ENCODE data around the gene RTN4. TPM values are rescaled to one million over a fixed set of nuclear protein-coding genes. Genes with fewer than 3 reads are reported as not detected.

Gene RTN4
- total RNA-seq, 4 donors from 2014 or later, result 234 to 395 (median 319) TPM

DNA sequence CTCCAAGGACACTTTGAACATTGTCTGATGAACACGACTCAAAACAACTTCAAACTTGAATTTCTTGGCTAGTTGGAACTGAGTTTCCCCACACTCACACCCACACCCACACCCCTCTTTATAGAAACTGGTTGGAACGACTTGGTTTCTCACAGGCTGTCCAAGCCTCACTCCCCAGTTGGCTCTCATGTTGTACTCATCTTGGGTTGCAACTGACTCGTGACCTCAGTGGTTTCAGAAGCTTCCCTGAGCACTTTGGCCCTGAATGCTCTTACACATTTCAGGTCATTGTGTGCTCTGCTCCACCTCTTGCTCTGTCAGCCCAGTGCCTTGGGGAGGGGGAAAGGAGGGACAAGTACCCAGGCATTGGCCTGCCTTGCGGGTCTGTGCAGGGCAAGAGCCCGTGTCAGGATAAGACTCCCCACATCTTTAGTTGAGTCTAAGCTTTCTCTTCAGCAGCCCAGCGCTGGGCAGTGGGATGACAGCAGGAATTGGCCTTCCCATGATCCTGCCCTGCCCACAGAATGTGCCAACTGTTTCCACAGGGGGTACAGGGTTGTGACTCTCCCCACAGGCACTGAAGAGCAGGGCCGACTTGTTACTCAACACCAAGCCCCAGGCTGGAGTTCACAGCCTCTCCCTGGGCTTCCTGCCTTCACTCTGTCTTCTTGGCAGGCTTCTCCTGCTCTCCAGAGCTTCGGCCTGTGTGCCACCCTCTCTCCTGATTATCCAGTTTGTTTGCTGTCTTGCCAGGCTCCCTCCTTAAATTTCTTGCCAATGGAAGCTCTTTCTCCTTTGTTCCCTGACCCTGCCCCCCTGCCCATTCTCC lies 104.6 kb downstream of the RTN4 start:
- Histone ChIP-seq H3K4me1 (peaks cover 28% of the 10 kb centered on the region), H3K27ac (peak overlapping the region; percentile 86), H3K27me3 (no peaks in the 10 kb centered on the region), H3K4me3 (peak overlapping the region; percentile 1), H3K36me3 (no peaks in the 10 kb centered on the region), H3K9me3 (no peaks in the 10 kb centered on the region)
- 27% methylated on average over 8 of the region's 8 CpGs for WGBS
- TF ChIP-seq POLR2A (IDR thresholded peaks at IDR 0.05) (no peak), EP300 (IDR thresholded peaks at IDR 0.05) (no peak), POLR2AphosphoS5 (IDR thresholded peaks at IDR 0.05) (peak in 2 of 3 donors; percentile 52 to 65)
- TF ChIP-seq, protein P1, sequence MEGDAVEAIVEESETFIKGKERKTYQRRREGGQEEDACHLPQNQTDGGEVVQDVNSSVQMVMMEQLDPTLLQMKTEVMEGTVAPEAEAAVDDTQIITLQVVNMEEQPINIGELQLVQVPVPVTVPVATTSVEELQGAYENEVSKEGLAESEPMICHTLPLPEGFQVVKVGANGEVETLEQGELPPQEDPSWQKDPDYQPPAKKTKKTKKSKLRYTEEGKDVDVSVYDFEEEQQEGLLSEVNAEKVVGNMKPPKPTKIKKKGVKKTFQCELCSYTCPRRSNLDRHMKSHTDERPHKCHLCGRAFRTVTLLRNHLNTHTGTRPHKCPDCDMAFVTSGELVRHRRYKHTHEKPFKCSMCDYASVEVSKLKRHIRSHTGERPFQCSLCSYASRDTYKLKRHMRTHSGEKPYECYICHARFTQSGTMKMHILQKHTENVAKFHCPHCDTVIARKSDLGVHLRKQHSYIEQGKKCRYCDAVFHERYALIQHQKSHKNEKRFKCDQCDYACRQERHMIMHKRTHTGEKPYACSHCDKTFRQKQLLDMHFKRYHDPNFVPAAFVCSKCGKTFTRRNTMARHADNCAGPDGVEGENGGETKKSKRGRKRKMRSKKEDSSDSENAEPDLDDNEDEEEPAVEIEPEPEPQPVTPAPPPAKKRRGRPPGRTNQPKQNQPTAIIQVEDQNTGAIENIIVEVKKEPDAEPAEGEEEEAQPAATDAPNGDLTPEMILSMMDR (IDR thresholded peaks at IDR 0.05), result no peak
- peak; percentile 89 to 90 for DNase-seq (ENCODE audit: low spot score in 2 of 2)

DNA sequence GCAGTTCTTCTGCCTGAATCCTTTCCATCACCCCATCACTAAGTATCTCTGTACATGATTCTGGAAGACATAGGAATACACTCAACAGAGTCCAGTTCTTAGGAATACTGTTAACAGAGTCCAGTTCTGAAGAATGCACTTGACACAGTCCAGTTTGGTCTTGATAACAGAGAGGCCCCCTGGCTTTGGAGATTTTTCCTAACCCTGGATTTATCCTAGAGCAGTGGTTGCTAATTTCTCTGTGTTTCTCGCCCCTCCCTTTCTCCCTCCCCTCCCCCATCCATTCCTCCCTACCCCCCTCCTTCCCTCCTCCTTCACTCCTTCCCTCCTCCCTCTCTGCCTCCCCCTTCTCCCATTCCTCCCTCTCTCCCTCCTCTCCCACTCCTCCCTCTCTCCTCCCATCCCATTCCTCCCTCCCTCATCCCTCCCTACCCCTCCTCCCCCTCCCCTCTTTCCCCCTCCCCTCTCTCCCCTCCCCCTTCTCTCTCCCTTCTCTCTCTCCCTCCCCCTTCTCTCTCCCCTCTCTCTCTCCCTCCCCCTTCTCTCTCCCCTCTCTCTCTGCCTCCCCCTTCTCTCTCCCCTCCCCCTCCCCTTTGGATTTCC lies 105.4 kb downstream of the RTN4 start:
- TF ChIP-seq POLR2AphosphoS5 (IDR thresholded peaks at IDR 0.05) (no peak), EP300 (IDR thresholded peaks at IDR 0.05) (no peak), POLR2A (IDR thresholded peaks at IDR 0.05) (no peak)
- TF ChIP-seq, protein P1 (IDR thresholded peaks at IDR 0.05), result no peak
- no peaks in the 10 kb centered on the region for H3K27me3 ChIP-seq
- no peak overlapping the region for H3K4me3 ChIP-seq
- peaks cover 28% of the 10 kb centered on the region for H3K4me1 ChIP-seq
- DNase-seq (ENCODE audit: low spot score in 2 of 2), result no peak
- no peaks in the 10 kb centered on the region for H3K9me3 ChIP-seq
- peak overlapping the region; percentile 86 for H3K27ac ChIP-seq
- 90% methylated on average over 1 of the region's 1 CpG for WGBS
- H3K36me3 ChIP-seq, result no peaks in the 10 kb centered on the region

DNA sequence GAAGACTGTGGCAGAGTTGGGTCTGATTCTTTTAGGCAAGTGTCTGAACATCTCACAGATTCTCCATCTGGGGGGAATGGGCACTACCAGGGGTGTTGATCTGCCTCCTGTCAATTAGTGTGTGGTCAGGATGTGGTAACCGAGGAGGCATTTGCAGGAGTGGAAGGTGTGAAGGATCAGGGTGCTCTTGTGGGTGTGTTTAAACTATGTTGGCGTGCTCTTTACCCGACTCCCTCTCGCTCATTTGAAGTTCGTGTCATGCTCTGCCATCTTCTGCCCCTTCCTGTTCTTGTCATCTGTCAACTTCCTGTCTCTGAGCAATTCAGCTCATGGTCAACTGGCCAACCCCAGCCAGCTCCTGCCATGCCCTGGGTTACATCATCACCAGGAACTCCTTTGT lies 107.9 kb downstream of the RTN4 start:
- Histone ChIP-seq H3K27me3 (no peaks in the 10 kb centered on the region), H3K9me3 (peaks cover 6% of the 10 kb centered on the region), H3K4me1 (peaks cover 23% of the 10 kb centered on the region), H3K36me3 (no peaks in the 10 kb centered on the region), H3K27ac (no peak overlapping the region), H3K4me3 (no peak overlapping the region)
- WGBS, result 83% methylated on average over 5 of the region's 5 CpGs
- TF ChIP-seq POLR2A (IDR thresholded peaks at IDR 0.05) (no peak), POLR2AphosphoS5 (IDR thresholded peaks at IDR 0.05) (no peak), EP300 (IDR thresholded peaks at IDR 0.05) (no peak)
- TF ChIP-seq, protein P1 (IDR thresholded peaks at IDR 0.05), result no peak
- DNase-seq (ENCODE audit: low spot score in 2 of 2), result peak in 1 of 2 donors; percentile 24

DNA sequence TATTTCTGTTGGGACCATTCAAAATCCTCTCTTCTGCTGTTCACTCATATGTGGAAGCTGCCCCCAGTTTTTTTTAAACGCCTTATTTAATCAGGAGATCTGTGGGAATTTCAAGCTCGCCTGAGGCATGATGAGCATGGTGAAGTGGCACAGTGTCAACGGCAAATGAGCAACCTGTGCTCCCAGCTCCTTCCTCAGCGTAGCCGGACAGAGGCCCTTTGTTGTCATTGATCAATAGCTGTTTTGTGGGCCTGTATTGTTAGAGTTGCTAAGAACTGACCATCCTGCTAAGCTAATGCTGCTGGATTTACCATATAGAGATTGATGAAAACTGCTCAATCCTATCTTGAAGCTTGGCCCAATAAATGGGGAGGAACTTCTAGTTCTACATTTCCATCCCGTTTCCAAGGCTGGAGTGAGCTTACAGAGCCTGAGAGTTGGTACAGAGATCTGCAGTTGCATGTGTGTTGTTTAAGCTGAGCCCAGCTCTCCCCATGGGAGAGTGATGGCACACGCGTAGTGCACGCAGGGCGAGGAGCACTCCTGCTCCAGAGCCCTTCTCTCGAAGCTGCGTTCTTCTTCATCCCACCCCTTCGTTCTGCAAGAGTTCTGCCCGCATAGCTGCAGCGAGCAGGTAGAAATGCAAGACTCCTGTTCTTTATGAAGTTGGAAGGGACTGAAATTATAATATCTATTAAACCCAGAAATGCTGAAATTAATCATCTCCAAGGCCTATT lies 108.8 kb downstream of the RTN4 start:
- Histone ChIP-seq H3K9me3 (peaks cover 6% of the 10 kb centered on the region), H3K27ac (no peak overlapping the region)

DNA sequence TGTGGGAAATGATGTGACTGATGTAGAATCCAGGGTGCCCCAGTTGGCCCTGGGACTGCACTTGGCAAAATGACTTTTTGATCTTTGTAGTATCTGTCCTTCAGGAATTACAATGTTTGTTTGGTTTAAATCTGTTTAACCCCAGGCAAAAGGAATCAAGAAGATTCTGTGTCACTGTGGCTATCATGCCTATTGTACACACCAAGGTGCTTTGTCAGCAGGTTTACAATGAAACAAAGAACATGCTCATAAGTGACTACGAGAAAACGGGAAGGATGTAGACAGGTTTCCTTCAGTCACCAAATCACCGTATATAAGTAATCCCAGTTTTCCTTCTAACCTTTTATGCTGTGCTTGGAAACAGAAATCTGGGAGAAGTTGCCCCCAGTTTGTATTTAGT lies 109.5 kb downstream of the RTN4 start:
- Histone ChIP-seq H3K9me3 (peaks cover 6% of the 10 kb centered on the region), H3K27me3 (no peaks in the 10 kb centered on the region), H3K36me3 (no peaks in the 10 kb centered on the region), H3K4me1 (peaks cover 6% of the 10 kb centered on the region), H3K27ac (no peak overlapping the region), H3K4me3 (no peak overlapping the region)
- DNase-seq (ENCODE audit: low spot score in 2 of 2), result no peak
- TF ChIP-seq, protein P1 (IDR thresholded peaks at IDR 0.05), result no peak
- TF ChIP-seq EP300 (IDR thresholded peaks at IDR 0.05), result no peak
- no peak for TF ChIP-seq POLR2AphosphoS5 (IDR thresholded peaks at IDR 0.05)
- TF ChIP-seq POLR2A (IDR thresholded peaks at IDR 0.05), result no peak
- 51% methylated on average over 3 of the region's 3 CpGs for WGBS

More for the DNA sequence above, 108.8 kb downstream of the RTN4 start:
- WGBS, result 88% methylated on average over 15 of the region's 15 CpGs
- no peaks in the 10 kb centered on the region for H3K27me3 ChIP-seq
- TF ChIP-seq POLR2A (IDR thresholded peaks at IDR 0.05) (no peak), EP300 (IDR thresholded peaks at IDR 0.05) (no peak), POLR2AphosphoS5 (IDR thresholded peaks at IDR 0.05) (no peak)
- peaks cover 13% of the 10 kb centered on the region for H3K4me1 ChIP-seq
- H3K36me3 ChIP-seq, result no peaks in the 10 kb centered on the region
- no peak overlapping the region for H3K4me3 ChIP-seq
- no peak for DNase-seq (ENCODE audit: low spot score in 2 of 2)
